ENCODE results near the gene RNU6-7.

DNA sequence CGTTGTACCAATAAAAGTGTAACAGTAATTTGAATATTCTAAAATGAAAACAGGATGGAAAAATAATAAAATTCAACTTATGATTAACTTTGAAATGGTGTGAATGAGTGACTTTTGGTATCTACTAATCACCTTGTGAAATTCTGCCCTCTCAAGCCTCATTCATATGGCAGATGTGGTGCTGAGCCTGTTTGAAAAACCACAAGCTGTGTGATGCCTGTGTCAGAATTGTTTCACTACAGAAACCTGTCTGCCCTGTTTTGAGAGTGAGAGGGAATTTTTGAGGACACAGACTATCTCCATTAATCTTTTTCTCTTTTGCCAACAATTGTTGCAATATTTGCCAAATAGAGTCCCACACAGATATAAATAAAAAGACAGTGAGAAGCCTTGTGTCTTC, 3.9 kb upstream of the RNU6-7 start:
- TF ChIP-seq, protein P1, sequence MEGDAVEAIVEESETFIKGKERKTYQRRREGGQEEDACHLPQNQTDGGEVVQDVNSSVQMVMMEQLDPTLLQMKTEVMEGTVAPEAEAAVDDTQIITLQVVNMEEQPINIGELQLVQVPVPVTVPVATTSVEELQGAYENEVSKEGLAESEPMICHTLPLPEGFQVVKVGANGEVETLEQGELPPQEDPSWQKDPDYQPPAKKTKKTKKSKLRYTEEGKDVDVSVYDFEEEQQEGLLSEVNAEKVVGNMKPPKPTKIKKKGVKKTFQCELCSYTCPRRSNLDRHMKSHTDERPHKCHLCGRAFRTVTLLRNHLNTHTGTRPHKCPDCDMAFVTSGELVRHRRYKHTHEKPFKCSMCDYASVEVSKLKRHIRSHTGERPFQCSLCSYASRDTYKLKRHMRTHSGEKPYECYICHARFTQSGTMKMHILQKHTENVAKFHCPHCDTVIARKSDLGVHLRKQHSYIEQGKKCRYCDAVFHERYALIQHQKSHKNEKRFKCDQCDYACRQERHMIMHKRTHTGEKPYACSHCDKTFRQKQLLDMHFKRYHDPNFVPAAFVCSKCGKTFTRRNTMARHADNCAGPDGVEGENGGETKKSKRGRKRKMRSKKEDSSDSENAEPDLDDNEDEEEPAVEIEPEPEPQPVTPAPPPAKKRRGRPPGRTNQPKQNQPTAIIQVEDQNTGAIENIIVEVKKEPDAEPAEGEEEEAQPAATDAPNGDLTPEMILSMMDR (IDR thresholded peaks at IDR 0.05 in 8 of 11, conservative IDR thresholded peaks at IDR 0.05 in 3 of 11): no peak
- no peak for TF ChIP-seq POLR2AphosphoS5 (IDR thresholded peaks at IDR 0.05)
- no peak for TF ChIP-seq POLR2A (IDR thresholded peaks at IDR 0.05)
